ENCODE measurements around the gene CD300LB. TPM values are rescaled to one million over a fixed set of nuclear protein-coding genes. Genes with fewer than 3 reads are reported as not detected.

CD300LB gene
- total RNA-seq, 1 donor from 2014 or later, result not detected

DNA sequence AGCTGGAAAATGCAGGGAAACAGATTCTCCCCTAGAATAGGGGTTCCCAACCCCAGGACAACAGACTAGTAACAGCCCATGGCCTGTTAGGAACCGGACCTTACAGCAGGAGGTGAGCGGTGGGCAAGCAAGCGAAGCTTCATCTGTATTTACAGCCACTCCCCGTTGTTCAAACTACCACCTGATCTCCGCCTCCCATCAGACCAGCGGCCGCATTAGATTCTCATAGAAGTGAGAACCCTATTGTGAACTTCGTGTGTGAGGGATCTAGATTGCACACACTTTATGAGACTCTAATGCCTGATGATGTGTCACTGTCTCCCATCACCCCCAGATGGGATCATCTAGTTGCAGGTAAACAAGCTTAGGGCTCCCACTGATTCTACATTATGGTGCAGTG lies 3.5 kb downstream of the CD300LB start:
- Histone ChIP-seq H3K27me3 (ENCODE audit: control insufficient read depth in 3 of 3, insufficient read depth in 3 of 3, low read length in 3 of 3) (no peaks in the 10 kb centered on the region), H3K9ac (ENCODE audit: low read depth in 1 of 3, low read length in 3 of 3) (no peak overlapping the region), H3K9me3 (ENCODE audit: control insufficient read depth in 3 of 3, low read length in 3 of 3) (peaks cover 0 to 5% (median 0%) of the 10 kb centered on the region in 3 donors), H3K4me1 (ENCODE audit: control insufficient read depth in 3 of 3, insufficient read depth in 3 of 3, low read length in 3 of 3) (peaks cover 0 to 1% (median 0%) of the 10 kb centered on the region in 3 donors), H3K36me3 (ENCODE audit: control insufficient read depth in 3 of 3, insufficient read depth in 3 of 3, low read length in 3 of 3) (no peaks in the 10 kb centered on the region), H3K27ac (ENCODE audit: low read depth, low read length) (no peak overlapping the region), H3K4me3 (ENCODE audit: low read length in 3 of 3) (no peak overlapping the region)

DNA sequence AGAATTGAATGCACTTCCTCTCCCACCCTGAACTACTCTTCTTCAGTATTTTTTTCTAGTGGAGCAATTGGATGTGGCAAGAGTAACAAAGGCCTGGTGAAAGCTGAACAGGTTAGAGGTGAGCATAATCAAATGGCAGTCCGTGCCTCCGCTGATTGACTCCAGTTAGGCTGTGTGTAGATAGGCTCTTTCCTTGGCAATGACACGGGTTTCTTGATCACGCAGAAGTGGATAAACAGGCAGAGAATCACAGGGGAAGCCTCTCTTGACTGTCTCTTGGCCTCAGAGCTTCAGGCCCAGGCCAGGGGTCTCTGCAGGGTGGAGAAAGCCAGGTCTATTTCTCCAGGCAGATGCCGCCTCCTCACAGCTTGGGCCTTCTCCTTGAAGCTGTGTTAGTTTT lies 4.2 kb downstream of the CD300LB start:
- no peaks in the 10 kb centered on the region for H3K27me3 ChIP-seq (ENCODE audit: control insufficient read depth in 3 of 3, insufficient read depth in 3 of 3, low read length in 3 of 3)
- H3K4me1 ChIP-seq (ENCODE audit: control insufficient read depth in 3 of 3, insufficient read depth in 3 of 3, low read length in 3 of 3), result no peaks in the 10 kb centered on the region
- H3K9me3 ChIP-seq (ENCODE audit: control insufficient read depth in 3 of 3, low read length in 3 of 3), result peaks cover 0 to 5% (median 0%) of the 10 kb centered on the region in 3 donors
- H3K9ac ChIP-seq (ENCODE audit: low read depth in 1 of 3, low read length in 3 of 3), result no peak overlapping the region
- H3K27ac ChIP-seq (ENCODE audit: low read depth, low read length), result no peak overlapping the region
- no peak overlapping the region for H3K4me3 ChIP-seq (ENCODE audit: low read length in 3 of 3)
- H3K36me3 ChIP-seq (ENCODE audit: control insufficient read depth in 3 of 3, insufficient read depth in 3 of 3, low read length in 3 of 3), result no peaks in the 10 kb centered on the region

DNA sequence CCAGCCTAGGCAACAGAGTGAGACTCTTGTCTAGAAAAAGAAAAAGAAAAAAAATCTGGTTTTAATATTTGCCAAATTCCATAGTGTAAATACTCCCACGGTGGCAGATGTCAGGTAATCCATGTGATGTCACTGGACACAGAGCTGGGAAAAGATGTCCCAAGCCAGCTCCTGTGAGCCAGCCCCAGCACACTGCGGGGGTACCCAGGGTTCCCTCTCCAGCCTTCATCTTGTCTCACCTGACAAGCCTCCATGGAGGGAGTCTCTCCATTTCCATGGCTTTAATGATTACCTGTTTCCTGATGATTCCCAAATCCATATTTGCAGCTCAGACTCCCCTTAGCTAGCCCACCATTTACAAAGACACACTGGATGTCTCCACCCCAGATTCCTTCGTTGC lies 4.6 kb downstream of the CD300LB start:
- no peak overlapping the region for H3K4me3 ChIP-seq (ENCODE audit: low read length in 3 of 3)
- H3K36me3 ChIP-seq (ENCODE audit: control insufficient read depth in 3 of 3, insufficient read depth in 3 of 3, low read length in 3 of 3), result no peaks in the 10 kb centered on the region
- no peak overlapping the region for H3K9ac ChIP-seq (ENCODE audit: low read depth in 1 of 3, low read length in 3 of 3)
- H3K27ac ChIP-seq (ENCODE audit: low read depth, low read length), result no peak overlapping the region
- H3K9me3 ChIP-seq (ENCODE audit: control insufficient read depth in 3 of 3, low read length in 3 of 3), result peaks cover 0 to 5% (median 0%) of the 10 kb centered on the region in 3 donors
- no peaks in the 10 kb centered on the region for H3K27me3 ChIP-seq (ENCODE audit: control insufficient read depth in 3 of 3, insufficient read depth in 3 of 3, low read length in 3 of 3)
- no peaks in the 10 kb centered on the region for H3K4me1 ChIP-seq (ENCODE audit: control insufficient read depth in 3 of 3, insufficient read depth in 3 of 3, low read length in 3 of 3)

DNA sequence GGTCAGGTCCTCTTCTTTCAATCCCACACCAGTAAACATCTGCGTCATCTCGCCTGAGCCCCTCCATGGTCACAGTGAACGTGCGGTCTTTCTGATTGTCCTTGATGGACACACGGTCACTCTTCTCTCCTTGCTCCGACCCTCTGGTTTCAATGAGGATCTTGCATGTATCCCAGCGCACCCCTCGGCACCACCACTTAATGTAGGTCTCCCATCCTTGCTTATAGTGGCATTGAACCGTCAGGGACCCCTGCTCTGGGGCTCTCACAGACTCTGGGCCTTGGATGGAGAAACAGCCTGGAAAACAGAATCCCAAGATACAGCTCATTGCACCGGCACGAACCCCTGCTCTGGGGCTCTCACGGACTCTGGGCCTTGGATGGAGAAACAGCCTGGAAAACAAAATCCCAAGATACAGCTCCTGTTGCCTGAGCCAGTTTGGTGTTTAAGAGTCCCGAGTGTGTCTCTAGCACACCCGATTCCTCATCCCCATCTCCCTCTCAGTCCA lies 5.4 kb downstream of the CD300LB start:
- Histone ChIP-seq H3K9me3 (ENCODE audit: control insufficient read depth in 3 of 3, low read length in 3 of 3) (peaks cover 0 to 5% (median 0%) of the 10 kb centered on the region in 3 donors), H3K36me3 (ENCODE audit: control insufficient read depth in 3 of 3, insufficient read depth in 3 of 3, low read length in 3 of 3) (no peaks in the 10 kb centered on the region), H3K27me3 (ENCODE audit: control insufficient read depth in 3 of 3, insufficient read depth in 3 of 3, low read length in 3 of 3) (no peaks in the 10 kb centered on the region), H3K9ac (ENCODE audit: low read depth in 1 of 3, low read length in 3 of 3) (no peak overlapping the region), H3K27ac (ENCODE audit: low read depth, low read length) (no peak overlapping the region), H3K4me1 (ENCODE audit: control insufficient read depth in 3 of 3, insufficient read depth in 3 of 3, low read length in 3 of 3) (no peaks in the 10 kb centered on the region), H3K4me3 (ENCODE audit: low read length in 3 of 3) (no peak overlapping the region)

DNA sequence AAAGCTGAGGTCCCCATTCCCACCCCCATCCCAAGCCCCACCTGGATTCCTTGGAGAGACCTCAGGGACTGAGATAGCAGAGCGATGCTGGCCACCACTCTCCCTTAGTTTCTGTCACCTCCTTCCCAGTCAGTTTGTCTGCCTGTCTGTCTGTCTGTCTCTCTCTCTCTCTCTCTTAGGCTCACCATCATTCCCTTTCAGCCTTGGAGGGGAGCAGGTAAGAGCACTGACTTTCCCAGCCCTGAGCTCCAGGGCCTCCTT lies 5.9 kb downstream of the CD300LB start:
- Histone ChIP-seq H3K4me3 (ENCODE audit: low read length in 3 of 3) (no peak overlapping the region), H3K27me3 (ENCODE audit: control insufficient read depth in 3 of 3, insufficient read depth in 3 of 3, low read length in 3 of 3) (no peaks in the 10 kb centered on the region), H3K36me3 (ENCODE audit: control insufficient read depth in 3 of 3, insufficient read depth in 3 of 3, low read length in 3 of 3) (no peaks in the 10 kb centered on the region), H3K4me1 (ENCODE audit: control insufficient read depth in 3 of 3, insufficient read depth in 3 of 3, low read length in 3 of 3) (no peaks in the 10 kb centered on the region), H3K9ac (ENCODE audit: low read depth in 1 of 3, low read length in 3 of 3) (no peak overlapping the region), H3K27ac (ENCODE audit: low read depth, low read length) (no peak overlapping the region), H3K9me3 (ENCODE audit: control insufficient read depth in 3 of 3, low read length in 3 of 3) (peaks cover 0 to 5% (median 0%) of the 10 kb centered on the region in 3 donors)

DNA sequence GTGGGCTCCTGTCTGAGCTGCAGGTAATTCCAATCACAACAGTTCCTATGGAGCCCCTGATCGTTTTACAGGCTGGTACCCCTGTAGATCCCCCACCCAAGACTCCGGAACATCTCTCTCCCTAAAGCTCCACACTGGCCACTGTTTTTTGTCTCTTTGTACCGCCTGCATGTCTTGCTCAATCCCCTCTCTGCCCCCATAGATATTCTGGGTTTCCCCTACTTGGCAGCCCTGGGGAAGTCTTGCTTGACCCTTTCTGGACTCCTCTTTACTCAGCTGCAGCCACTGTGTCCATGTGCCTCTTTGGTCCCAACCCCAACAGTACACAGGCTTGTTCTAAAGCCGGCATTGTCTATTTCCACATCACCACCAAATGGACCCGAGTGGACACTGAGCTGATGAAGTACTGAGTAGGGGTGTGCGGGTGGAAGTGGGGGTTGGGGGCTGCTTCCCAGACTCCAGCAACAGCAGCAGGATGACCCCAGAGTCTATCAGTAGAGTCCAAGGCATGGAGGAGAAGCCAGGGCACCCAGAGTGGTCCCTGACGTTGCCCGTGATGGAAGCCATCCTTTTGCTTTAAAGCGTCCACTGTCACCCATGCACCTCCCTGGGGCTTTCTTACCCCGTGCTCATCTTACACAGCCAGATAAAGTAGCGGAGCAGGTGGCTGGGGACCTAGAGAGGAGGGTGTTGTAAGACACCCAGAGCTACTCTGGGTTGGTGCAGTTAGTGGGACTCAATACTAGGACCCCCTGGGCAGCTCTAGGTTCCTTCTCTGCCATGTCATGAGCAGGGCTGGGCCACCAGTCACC lies 6.4 kb downstream of the CD300LB start:
- no peak overlapping the region for H3K9ac ChIP-seq (ENCODE audit: low read depth in 1 of 3, low read length in 3 of 3)
- H3K27me3 ChIP-seq (ENCODE audit: control insufficient read depth in 3 of 3, insufficient read depth in 3 of 3, low read length in 3 of 3), result no peaks in the 10 kb centered on the region
- H3K27ac ChIP-seq (ENCODE audit: low read depth, low read length), result no peak overlapping the region
- peaks cover 0 to 5% (median 0%) of the 10 kb centered on the region in 3 donors for H3K9me3 ChIP-seq (ENCODE audit: control insufficient read depth in 3 of 3, low read length in 3 of 3)
- H3K36me3 ChIP-seq (ENCODE audit: control insufficient read depth in 3 of 3, insufficient read depth in 3 of 3, low read length in 3 of 3), result no peaks in the 10 kb centered on the region
- no peak overlapping the region for H3K4me3 ChIP-seq (ENCODE audit: low read length in 3 of 3)
- H3K4me1 ChIP-seq (ENCODE audit: control insufficient read depth in 3 of 3, insufficient read depth in 3 of 3, low read length in 3 of 3), result no peaks in the 10 kb centered on the region

DNA sequence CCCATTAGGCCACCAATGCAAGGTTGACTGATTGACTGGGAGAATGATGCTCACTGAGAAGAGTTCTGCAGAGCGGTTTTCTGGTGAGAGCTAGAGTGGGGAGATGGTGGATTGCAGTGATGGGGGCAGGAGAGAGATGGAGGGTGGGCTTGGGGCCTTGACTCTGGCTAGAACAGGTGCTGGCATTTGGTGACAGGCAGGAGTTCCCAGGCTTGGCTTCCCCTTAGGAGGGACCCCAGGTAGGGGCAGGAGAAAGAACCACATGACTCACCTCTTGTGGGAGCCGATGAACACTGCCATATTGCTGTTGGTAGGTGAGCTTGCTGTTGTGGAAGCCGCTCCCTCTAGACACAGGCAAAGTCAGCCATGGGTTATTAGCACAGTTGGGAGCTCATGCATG lies 8.0 kb downstream of the CD300LB start:
- Histone ChIP-seq H3K4me1 (ENCODE audit: control insufficient read depth in 3 of 3, insufficient read depth in 3 of 3, low read length in 3 of 3) (no peaks in the 10 kb centered on the region), H3K27ac (ENCODE audit: low read depth, low read length) (no peak overlapping the region), H3K27me3 (ENCODE audit: control insufficient read depth in 3 of 3, insufficient read depth in 3 of 3, low read length in 3 of 3) (no peaks in the 10 kb centered on the region), H3K36me3 (ENCODE audit: control insufficient read depth in 3 of 3, insufficient read depth in 3 of 3, low read length in 3 of 3) (no peaks in the 10 kb centered on the region), H3K9me3 (ENCODE audit: control insufficient read depth in 3 of 3, low read length in 3 of 3) (peaks cover 0 to 5% (median 0%) of the 10 kb centered on the region in 3 donors), H3K9ac (ENCODE audit: low read depth in 1 of 3, low read length in 3 of 3) (no peak overlapping the region), H3K4me3 (ENCODE audit: low read length in 3 of 3) (no peak overlapping the region)

- no peak overlapping the region for H3K27ac ChIP-seq (ENCODE audit: low read depth, low read length)
These were observed 8.7 kb downstream of the CD300LB start for GRCh38 chr17:74522381-74523105.

DNA sequence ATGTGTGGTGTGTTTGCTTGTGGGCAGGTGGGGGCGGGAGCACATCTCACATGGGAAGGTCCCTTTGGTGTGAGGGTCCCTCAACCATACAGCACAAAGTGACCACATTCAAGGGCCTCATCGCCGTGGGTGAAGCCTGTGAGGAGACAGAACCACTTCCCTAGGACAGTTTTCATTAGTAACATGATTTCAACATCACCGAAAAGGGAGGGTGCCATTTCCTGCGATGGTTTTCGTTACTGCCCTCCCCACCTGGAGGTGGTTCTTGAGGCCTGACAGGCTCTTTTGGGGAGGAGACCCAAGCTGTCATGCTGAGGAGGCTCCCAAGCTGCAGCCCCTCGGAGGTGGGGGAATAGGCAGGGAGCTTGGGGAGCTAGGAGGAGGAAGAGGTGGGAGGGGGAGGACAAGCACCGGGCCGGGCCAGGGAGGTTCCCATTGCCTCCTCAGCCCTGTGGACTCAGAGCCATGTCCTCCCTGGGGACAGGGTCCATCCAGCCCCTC lies 9.5 kb downstream of the CD300LB start:
- H3K4me1 ChIP-seq (ENCODE audit: control insufficient read depth in 3 of 3, insufficient read depth in 3 of 3, low read length in 3 of 3), result no peaks in the 10 kb centered on the region
- H3K9ac ChIP-seq (ENCODE audit: low read depth in 1 of 3, low read length in 3 of 3), result peak overlapping the region in 1 of 3 donors; percentile 25
- H3K27ac ChIP-seq (ENCODE audit: low read depth, low read length), result peak overlapping the region; percentile 70
- no peak overlapping the region for H3K4me3 ChIP-seq (ENCODE audit: low read length in 3 of 3)
- no peaks in the 10 kb centered on the region for H3K27me3 ChIP-seq (ENCODE audit: control insufficient read depth in 3 of 3, insufficient read depth in 3 of 3, low read length in 3 of 3)
- H3K9me3 ChIP-seq (ENCODE audit: control insufficient read depth in 3 of 3, low read length in 3 of 3), result peaks cover 0 to 5% (median 0%) of the 10 kb centered on the region in 3 donors
- no peaks in the 10 kb centered on the region for H3K36me3 ChIP-seq (ENCODE audit: control insufficient read depth in 3 of 3, insufficient read depth in 3 of 3, low read length in 3 of 3)

More at GRCh38 chr17:74522381-74523105, 8.7 kb downstream of the CD300LB start:
- Histone ChIP-seq H3K9ac (ENCODE audit: low read depth in 1 of 3, low read length in 3 of 3) (no peak overlapping the region), H3K4me1 (ENCODE audit: control insufficient read depth in 3 of 3, insufficient read depth in 3 of 3, low read length in 3 of 3) (no peaks in the 10 kb centered on the region), H3K27me3 (ENCODE audit: control insufficient read depth in 3 of 3, insufficient read depth in 3 of 3, low read length in 3 of 3) (no peaks in the 10 kb centered on the region), H3K4me3 (ENCODE audit: low read length in 3 of 3) (no peak overlapping the region), H3K36me3 (ENCODE audit: control insufficient read depth in 3 of 3, insufficient read depth in 3 of 3, low read length in 3 of 3) (no peaks in the 10 kb centered on the region), H3K9me3 (ENCODE audit: control insufficient read depth in 3 of 3, low read length in 3 of 3) (peaks cover 0 to 5% (median 0%) of the 10 kb centered on the region in 3 donors)
